ENCODE data around the gene ZNF521.

GRCh38 chr18:25134861-25135260, 217.1 kb downstream of the ZNF521 start:
- TF ChIP-seq POLR2AphosphoS5 (IDR thresholded peaks at IDR 0.05; ENCODE audit: low read depth) (no peak), CTCF (conservative IDR thresholded peaks at IDR 0.05; ENCODE audit: low read depth in 2 of 2) (no peak), EZH2 (IDR thresholded peaks at IDR 0.05; ENCODE audit: low read depth, unreplicated experiment) (no peak), EZH2phosphoT487 (IDR thresholded peaks at IDR 0.05; ENCODE audit: unreplicated experiment) (no peak), NANOG (IDR thresholded peaks at IDR 0.05; ENCODE audit: borderline replicate concordance) (no peak), CREB1 (CRISPR knock-in tag; IDR thresholded peaks at IDR 0.05; ENCODE audit: low read depth) (no peak), ZNF114 (CRISPR knock-in tag; IDR thresholded peaks at IDR 0.05) (no peak), JUNB (IDR thresholded peaks at IDR 0.05; ENCODE audit: unreplicated experiment) (no peak)
- TF ChIP-seq, protein P1, sequence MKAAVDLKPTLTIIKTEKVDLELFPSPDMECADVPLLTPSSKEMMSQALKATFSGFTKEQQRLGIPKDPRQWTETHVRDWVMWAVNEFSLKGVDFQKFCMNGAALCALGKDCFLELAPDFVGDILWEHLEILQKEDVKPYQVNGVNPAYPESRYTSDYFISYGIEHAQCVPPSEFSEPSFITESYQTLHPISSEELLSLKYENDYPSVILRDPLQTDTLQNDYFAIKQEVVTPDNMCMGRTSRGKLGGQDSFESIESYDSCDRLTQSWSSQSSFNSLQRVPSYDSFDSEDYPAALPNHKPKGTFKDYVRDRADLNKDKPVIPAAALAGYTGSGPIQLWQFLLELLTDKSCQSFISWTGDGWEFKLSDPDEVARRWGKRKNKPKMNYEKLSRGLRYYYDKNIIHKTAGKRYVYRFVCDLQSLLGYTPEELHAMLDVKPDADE (IDR thresholded peaks at IDR 0.05) = no peak
- TF ChIP-seq, protein P2, sequence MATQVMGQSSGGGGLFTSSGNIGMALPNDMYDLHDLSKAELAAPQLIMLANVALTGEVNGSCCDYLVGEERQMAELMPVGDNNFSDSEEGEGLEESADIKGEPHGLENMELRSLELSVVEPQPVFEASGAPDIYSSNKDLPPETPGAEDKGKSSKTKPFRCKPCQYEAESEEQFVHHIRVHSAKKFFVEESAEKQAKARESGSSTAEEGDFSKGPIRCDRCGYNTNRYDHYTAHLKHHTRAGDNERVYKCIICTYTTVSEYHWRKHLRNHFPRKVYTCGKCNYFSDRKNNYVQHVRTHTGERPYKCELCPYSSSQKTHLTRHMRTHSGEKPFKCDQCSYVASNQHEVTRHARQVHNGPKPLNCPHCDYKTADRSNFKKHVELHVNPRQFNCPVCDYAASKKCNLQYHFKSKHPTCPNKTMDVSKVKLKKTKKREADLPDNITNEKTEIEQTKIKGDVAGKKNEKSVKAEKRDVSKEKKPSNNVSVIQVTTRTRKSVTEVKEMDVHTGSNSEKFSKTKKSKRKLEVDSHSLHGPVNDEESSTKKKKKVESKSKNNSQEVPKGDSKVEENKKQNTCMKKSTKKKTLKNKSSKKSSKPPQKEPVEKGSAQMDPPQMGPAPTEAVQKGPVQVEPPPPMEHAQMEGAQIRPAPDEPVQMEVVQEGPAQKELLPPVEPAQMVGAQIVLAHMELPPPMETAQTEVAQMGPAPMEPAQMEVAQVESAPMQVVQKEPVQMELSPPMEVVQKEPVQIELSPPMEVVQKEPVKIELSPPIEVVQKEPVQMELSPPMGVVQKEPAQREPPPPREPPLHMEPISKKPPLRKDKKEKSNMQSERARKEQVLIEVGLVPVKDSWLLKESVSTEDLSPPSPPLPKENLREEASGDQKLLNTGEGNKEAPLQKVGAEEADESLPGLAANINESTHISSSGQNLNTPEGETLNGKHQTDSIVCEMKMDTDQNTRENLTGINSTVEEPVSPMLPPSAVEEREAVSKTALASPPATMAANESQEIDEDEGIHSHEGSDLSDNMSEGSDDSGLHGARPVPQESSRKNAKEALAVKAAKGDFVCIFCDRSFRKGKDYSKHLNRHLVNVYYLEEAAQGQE (IDR thresholded peaks at IDR 0.05; ENCODE audit: unreplicated experiment) = no peak
- TF ChIP-seq, protein P3, sequence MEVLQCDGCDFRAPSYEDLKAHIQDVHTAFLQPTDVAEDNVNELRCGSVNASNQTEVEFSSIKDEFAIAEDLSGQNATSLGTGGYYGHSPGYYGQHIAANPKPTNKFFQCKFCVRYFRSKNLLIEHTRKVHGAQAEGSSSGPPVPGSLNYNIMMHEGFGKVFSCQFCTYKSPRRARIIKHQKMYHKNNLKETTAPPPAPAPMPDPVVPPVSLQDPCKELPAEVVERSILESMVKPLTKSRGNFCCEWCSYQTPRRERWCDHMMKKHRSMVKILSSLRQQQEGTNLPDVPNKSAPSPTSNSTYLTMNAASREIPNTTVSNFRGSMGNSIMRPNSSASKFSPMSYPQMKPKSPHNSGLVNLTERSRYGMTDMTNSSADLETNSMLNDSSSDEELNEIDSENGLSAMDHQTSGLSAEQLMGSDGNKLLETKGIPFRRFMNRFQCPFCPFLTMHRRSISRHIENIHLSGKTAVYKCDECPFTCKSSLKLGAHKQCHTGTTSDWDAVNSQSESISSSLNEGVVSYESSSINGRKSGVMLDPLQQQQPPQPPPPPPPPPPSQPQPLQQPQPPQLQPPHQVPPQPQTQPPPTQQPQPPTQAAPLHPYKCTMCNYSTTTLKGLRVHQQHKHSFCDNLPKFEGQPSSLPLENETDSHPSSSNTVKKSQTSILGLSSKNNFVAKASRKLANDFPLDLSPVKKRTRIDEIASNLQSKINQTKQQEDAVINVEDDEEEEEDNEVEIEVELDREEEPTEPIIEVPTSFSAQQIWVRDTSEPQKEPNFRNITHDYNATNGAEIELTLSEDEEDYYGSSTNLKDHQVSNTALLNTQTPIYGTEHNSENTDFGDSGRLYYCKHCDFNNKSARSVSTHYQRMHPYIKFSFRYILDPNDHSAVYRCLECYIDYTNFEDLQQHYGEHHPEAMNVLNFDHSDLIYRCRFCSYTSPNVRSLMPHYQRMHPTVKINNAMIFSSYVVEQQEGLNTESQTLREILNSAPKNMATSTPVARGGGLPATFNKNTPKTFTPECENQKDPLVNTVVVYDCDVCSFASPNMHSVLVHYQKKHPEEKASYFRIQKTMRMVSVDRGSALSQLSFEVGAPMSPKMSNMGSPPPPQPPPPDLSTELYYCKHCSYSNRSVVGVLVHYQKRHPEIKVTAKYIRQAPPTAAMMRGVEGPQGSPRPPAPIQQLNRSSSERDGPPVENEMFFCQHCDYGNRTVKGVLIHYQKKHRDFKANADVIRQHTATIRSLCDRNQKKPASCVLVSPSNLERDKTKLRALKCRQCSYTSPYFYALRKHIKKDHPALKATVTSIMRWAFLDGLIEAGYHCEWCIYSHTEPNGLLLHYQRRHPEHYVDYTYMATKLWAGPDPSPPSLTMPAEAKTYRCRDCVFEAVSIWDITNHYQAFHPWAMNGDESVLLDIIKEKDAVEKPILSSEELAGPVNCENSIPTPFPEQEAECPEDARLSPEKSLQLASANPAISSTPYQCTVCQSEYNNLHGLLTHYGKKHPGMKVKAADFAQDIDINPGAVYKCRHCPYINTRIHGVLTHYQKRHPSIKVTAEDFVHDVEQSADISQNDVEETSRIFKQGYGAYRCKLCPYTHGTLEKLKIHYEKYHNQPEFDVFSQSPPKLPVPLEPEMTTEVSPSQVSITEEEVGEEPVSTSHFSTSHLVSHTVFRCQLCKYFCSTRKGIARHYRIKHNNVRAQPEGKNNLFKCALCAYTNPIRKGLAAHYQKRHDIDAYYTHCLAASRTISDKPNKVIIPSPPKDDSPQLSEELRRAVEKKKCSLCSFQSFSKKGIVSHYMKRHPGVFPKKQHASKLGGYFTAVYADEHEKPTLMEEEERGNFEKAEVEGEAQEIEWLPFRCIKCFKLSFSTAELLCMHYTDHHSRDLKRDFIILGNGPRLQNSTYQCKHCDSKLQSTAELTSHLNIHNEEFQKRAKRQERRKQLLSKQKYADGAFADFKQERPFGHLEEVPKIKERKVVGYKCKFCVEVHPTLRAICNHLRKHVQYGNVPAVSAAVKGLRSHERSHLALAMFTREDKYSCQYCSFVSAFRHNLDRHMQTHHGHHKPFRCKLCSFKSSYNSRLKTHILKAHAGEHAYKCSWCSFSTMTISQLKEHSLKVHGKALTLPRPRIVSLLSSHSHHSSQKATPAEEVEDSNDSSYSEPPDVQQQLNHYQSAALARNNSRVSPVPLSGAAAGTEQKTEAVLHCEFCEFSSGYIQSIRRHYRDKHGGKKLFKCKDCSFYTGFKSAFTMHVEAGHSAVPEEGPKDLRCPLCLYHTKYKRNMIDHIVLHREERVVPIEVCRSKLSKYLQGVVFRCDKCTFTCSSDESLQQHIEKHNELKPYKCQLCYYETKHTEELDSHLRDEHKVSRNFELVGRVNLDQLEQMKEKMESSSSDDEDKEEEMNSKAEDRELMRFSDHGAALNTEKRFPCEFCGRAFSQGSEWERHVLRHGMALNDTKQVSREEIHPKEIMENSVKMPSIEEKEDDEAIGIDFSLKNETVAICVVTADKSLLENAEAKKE (CRISPR knock-in tag; IDR thresholded peaks at IDR 0.05) = no peak

Data from GM23338 (cell line).